ENCODE measurements around the gene PUS10.

DNA sequence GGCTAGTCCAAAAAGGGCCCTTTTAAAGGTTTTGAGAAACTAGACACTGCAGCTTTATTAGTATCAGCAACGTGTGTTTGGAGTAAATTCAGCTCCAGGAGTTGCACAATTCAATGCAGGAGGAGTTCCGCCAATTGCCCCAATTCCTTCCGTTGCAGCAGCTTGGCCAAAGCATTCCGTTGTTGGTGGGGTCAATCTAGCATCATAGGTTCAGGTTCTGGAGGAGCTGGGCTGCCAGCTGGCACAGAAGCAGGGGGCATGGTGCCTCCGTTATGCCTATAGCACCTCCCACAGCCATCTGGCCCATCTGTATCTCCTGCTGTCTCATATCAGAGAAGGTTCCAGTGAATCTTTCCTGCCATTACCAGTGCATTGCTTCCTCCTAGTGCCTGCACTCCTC is 81.3 kb downstream of the PUS10 start:
- TF ChIP-seq, protein P1, sequence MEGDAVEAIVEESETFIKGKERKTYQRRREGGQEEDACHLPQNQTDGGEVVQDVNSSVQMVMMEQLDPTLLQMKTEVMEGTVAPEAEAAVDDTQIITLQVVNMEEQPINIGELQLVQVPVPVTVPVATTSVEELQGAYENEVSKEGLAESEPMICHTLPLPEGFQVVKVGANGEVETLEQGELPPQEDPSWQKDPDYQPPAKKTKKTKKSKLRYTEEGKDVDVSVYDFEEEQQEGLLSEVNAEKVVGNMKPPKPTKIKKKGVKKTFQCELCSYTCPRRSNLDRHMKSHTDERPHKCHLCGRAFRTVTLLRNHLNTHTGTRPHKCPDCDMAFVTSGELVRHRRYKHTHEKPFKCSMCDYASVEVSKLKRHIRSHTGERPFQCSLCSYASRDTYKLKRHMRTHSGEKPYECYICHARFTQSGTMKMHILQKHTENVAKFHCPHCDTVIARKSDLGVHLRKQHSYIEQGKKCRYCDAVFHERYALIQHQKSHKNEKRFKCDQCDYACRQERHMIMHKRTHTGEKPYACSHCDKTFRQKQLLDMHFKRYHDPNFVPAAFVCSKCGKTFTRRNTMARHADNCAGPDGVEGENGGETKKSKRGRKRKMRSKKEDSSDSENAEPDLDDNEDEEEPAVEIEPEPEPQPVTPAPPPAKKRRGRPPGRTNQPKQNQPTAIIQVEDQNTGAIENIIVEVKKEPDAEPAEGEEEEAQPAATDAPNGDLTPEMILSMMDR (conservative IDR thresholded peaks at IDR 0.05; ENCODE audit: low read depth in 2 of 2) = no peak
- TF ChIP-seq POLR2AphosphoS5 (IDR thresholded peaks at IDR 0.05; ENCODE audit: low read depth) (no peak), EZH2phosphoT487 (IDR thresholded peaks at IDR 0.05; ENCODE audit: unreplicated experiment) (no peak), JUNB (IDR thresholded peaks at IDR 0.05; ENCODE audit: unreplicated experiment) (no peak), EZH2 (IDR thresholded peaks at IDR 0.05; ENCODE audit: low read depth, unreplicated experiment) (no peak), ZNF114 (CRISPR knock-in tag; IDR thresholded peaks at IDR 0.05) (no peak), NANOG (IDR thresholded peaks at IDR 0.05; ENCODE audit: borderline replicate concordance) (no peak)
- TF ChIP-seq, protein P2, sequence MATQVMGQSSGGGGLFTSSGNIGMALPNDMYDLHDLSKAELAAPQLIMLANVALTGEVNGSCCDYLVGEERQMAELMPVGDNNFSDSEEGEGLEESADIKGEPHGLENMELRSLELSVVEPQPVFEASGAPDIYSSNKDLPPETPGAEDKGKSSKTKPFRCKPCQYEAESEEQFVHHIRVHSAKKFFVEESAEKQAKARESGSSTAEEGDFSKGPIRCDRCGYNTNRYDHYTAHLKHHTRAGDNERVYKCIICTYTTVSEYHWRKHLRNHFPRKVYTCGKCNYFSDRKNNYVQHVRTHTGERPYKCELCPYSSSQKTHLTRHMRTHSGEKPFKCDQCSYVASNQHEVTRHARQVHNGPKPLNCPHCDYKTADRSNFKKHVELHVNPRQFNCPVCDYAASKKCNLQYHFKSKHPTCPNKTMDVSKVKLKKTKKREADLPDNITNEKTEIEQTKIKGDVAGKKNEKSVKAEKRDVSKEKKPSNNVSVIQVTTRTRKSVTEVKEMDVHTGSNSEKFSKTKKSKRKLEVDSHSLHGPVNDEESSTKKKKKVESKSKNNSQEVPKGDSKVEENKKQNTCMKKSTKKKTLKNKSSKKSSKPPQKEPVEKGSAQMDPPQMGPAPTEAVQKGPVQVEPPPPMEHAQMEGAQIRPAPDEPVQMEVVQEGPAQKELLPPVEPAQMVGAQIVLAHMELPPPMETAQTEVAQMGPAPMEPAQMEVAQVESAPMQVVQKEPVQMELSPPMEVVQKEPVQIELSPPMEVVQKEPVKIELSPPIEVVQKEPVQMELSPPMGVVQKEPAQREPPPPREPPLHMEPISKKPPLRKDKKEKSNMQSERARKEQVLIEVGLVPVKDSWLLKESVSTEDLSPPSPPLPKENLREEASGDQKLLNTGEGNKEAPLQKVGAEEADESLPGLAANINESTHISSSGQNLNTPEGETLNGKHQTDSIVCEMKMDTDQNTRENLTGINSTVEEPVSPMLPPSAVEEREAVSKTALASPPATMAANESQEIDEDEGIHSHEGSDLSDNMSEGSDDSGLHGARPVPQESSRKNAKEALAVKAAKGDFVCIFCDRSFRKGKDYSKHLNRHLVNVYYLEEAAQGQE (IDR thresholded peaks at IDR 0.05; ENCODE audit: unreplicated experiment) = no peak
